ENCODE results near the gene PLXNA2.

PLXNA2 gene

DNA sequence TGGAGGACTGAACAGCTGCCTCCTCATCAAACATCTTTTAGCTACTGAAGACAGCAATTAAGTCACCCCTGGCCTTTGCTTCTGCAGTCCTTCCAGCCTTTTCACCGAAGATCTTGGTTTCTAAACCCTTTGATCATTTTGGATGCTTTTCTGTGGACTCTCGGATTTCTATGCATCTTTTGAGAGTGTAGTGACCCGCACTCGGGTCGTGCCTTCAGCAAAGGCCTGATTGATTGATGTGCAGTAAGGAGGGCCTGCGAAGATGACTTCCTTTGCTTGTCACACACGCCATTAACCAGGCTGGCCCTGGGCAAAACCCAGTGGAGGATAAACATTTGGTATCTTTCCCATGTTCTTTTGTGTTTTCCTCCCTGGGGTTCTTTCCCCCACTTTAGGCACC lies 175.8 kb downstream of the PLXNA2 start:
- TF ChIP-seq CTCF (IDR thresholded peaks at IDR 0.05; ENCODE audit: extremely low read depth, missing control alignments) = no peak
- no peak for DNase-seq (ENCODE audit: low spot score)

- no peak for DNase-seq (ENCODE audit: low spot score)
- TF ChIP-seq CTCF (IDR thresholded peaks at IDR 0.05; ENCODE audit: extremely low read depth, missing control alignments) = no peak
Measured at GRCh38 chr1:208066583-208066982, 177.6 kb downstream of the PLXNA2 start.

DNA sequence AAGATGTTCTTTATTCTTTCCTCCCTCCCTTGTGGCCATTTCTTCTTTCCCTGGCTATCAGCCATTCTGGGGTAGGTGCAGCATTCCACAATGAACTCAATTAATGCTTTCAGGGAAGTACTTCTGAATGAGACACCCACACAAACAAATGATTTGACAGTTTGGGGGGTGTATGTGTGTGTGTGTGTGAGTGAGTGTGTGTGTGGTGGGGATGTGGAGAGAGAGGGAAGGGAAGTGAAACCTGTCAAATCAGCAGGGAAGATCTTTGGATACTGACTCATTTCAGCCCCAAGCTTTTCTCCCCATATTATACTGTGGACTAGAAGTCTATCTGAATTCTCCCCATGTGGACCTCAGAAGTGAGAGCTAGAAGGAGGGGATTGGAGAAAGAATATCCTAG lies 178.3 kb downstream of the PLXNA2 start:
- no peak for TF ChIP-seq CTCF (IDR thresholded peaks at IDR 0.05; ENCODE audit: extremely low read depth, missing control alignments)
- DNase-seq (ENCODE audit: low spot score) = no peak

- DNase-seq (ENCODE audit: low spot score) = no peak
- TF ChIP-seq CTCF (IDR thresholded peaks at IDR 0.05; ENCODE audit: extremely low read depth, missing control alignments) = no peak
Measured at GRCh38 chr1:208061632-208062031, 182.6 kb downstream of the PLXNA2 start.

DNA sequence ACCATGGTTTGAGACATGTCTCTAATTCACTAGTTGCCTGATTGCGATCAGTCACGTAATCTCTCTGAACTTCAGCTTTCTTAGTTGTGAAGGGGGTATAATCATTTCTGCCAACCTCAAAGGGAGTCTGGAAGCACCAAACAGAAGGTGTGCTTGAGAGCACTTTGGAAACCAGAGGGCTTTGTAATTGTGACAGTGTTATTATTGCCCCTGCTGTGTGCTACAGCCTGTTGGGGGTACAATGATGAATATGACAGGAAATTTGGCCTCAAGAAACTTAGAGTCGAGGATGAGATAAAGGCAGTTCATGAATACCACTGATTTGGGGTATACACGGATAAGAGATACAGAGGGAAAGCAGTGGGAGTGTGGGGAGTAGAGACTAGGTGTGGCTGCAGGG lies 183.1 kb downstream of the PLXNA2 start:
- TF ChIP-seq CTCF (IDR thresholded peaks at IDR 0.05; ENCODE audit: extremely low read depth, missing control alignments) = no peak
- no peak for DNase-seq (ENCODE audit: low spot score)

GRCh38 chr1:208060215-208060869 lies 183.8 kb downstream of the PLXNA2 start:
- DNase-seq (ENCODE audit: low spot score) = no peak
- no peak for TF ChIP-seq CTCF (IDR thresholded peaks at IDR 0.05; ENCODE audit: extremely low read depth, missing control alignments)

DNA sequence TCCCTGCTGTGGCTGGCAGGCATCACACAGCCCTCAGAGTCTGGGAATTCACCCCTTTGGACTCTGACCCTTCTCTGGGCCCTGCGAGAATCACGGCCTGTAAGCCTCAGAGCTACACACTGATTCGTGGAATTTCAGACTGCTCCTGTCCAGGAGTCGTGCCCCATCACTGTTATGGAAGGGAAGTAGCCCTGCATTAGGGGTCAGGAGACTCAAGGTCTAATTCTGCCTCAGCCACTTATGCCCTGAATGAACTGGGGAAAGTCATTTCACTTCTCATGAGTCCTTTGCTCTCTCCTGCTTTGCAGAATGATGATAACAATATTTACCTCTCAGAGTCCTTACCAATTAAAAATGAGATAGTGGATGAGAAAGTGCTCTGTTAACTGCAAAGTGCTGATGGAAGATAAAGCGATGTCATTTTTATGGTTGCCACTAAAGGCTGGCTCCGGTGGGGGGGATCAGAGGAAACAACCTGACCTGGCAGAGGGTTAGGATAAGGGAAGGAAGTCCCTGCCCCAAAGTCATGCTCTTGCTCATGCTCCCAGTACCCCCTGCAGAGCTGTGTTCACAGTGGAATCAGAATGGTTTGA lies 184.7 kb downstream of the PLXNA2 start:
- TF ChIP-seq CTCF (IDR thresholded peaks at IDR 0.05; ENCODE audit: extremely low read depth, missing control alignments) = no peak
- DNase-seq (ENCODE audit: low spot score) = no peak
